SU-DHL-6 (cell line): ENCODE measurements around the gene CFAP74.

Experiments
- CTCF ChIP-seq: fragments of 200-600 bp; sonication (generic); IDR thresholded peaks from one replicate; pipeline ENCODE4 v1.5.1; 2017; ENCODE audit warnings: antibody characterized with exemption, mild to moderate bottlenecking, low read length, moderate library complexity; ENCODE audit not compliant: insufficient read depth, poor library complexity, severe bottlenecking
- EZH2phosphoT487 ChIP-seq: fragments of 200-600 bp; sonication (generic), shearing (Covaris generic); conservative IDR thresholded peaks from 2 replicates; pipeline ENCODE4 v1.6.1; 2018; ENCODE audit warnings: mild to moderate bottlenecking, antibody characterized with exemption, low read length, moderate library complexity, mixed read lengths

DNA sequence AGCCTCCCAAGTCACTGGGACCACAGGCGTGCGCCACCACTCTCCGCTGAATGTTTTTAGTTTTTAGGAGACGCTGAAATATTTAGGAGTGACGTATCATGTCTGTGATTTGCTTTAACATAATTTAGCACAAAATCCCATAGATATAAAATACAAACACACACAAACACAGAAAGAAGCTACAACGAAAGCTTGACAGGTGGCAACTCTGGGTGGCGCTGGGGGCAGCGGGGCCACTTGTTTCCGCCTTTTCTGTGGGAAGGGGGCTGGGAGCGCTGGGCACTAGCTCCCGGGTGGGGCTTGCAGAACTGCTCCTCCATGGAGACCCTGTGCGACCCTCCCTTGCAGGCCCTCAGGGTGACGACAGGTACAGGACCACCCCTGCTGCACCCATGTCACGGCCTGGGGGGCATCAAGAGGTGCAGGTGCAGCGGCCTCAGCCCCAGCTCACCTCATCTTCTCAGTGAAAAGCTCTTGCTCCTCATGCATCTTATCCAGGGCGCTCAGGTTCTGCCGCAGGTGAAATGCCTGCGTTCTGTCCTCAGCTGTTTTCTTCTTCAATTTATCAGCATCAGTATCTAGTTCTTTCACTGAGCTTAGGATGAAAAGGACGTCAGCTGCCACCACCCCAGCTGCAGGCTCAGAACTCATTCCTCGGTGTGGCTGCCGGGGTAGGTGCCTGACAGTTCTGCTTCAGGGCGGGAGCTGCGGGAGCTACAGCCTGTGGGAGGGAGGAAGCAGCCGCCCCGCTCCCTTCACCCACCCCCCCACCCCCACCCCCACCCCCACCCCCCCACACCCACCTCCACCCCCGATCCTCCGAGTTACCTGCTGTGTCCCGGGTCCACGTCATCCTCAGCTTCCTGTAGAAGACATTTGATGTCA lies 15.3 kb downstream of the CFAP74 start:
- no peak for TF ChIP-seq CTCF
- no peak for TF ChIP-seq EZH2phosphoT487
